Immature natural killer cell (primary cell): ENCODE results near the gene HOMER2. TPM values are rescaled to one million over a fixed set of nuclear protein-coding genes. Genes with fewer than 3 reads are reported as not detected.
"Not testable (repeated sequence)": the region's sequence is repeated elsewhere in the genome, so short reads cannot be mapped to it uniquely, and the experiment has no call there.

Experiments used
- DNase-seq, 3 donors: peaks; one replicate each; pipeline ENCODE4 v3.0.0; 2022; ENCODE audit warnings: mixed read lengths in 1 of 3
- H3K27ac Mint-ChIP-seq, 6 donors: one replicate each; pipeline ENCODE4 v1.8.0; 2020; ENCODE audit warnings: mixed read lengths in 6 of 6, mild to moderate bottlenecking in 5 of 6, inconsistent platforms in 4 of 6, moderate library complexity in 3 of 6
- H3K27me3 Mint-ChIP-seq, 3 donors: one replicate each; pipeline ENCODE4 v1.8.0; 2020 to 2021; ENCODE audit warnings: low read depth in 3 of 3, mild to moderate bottlenecking in 3 of 3, mixed read lengths in 3 of 3, moderate library complexity in 3 of 3, inconsistent platforms in 1 of 3
- H3K36me3 Mint-ChIP-seq, 3 donors: one replicate each; pipeline ENCODE4 v1.8.0; 2020; ENCODE audit warnings: mixed read lengths in 3 of 3, inconsistent platforms in 2 of 3, mild to moderate bottlenecking in 2 of 3
- H3K4me1 Mint-ChIP-seq, 2 donors: one replicate each; pipeline ENCODE4 v1.8.0; 2020; ENCODE audit warnings: inconsistent platforms in 2 of 2, mild to moderate bottlenecking in 2 of 2, mixed read lengths in 2 of 2, moderate library complexity in 1 of 2
- H3K4me3 Mint-ChIP-seq, 5 donors: one replicate each; pipeline ENCODE4 v1.8.0; 2020; ENCODE audit warnings: mild to moderate bottlenecking in 5 of 5, mixed read lengths in 5 of 5, inconsistent platforms in 3 of 5, moderate library complexity in 3 of 5
- H3K9me3 Mint-ChIP-seq, 6 donors: one replicate each; pipeline ENCODE4 v1.8.0; 2020; ENCODE audit warnings: mild to moderate bottlenecking in 6 of 6, mixed read lengths in 6 of 6, inconsistent platforms in 4 of 6, moderate library complexity in 3 of 6
- polyA plus RNA-seq, 3 donors: library from polyadenylated mRNA; unstranded; fragments of 300-500 nt; fragmentation: Illumina TruSeq; gene quantifications; one replicate each; pipeline ENCODE4 v1.2.3, GENCODE V29; 2021

HOMER2 gene
- polyA plus RNA-seq, 3 donors from 2014 or later: 3.4 to 3.5 TPM; not detected in 1

GRCh38 chr15:82893473-82893872 lies 59.0 kb downstream of the HOMER2 start:
- not testable (repeated sequence) for H3K9me3 Mint-ChIP-seq, H3K4me3 Mint-ChIP-seq, H3K36me3 Mint-ChIP-seq, H3K27me3 Mint-ChIP-seq, H3K4me1 Mint-ChIP-seq, DNase-seq, H3K27ac Mint-ChIP-seq

- Mint-ChIP-seq H3K4me3 (no peak overlapping the region), H3K36me3 (peaks cover 0 to 4% (median 0%) of the 10 kb centered on the region in 3 donors), H3K27ac (no peak overlapping the region), H3K9me3 (no peaks in the 10 kb centered on the region), H3K27me3 (peaks cover 0 to 2% (median 0%) of the 10 kb centered on the region in 3 donors), H3K4me1 (no peaks in the 10 kb centered on the region)
- DNase-seq: no peak
Observed at GRCh38 chr15:82892573-82892972, 59.9 kb downstream of the HOMER2 start.

GRCh38 chr15:82890995-82891390 lies 61.5 kb downstream of the HOMER2 start:
- Mint-ChIP-seq H3K9me3 (no peaks in the 10 kb centered on the region), H3K27me3 (peaks cover 0 to 2% (median 0%) of the 10 kb centered on the region in 3 donors), H3K36me3 (peaks cover 0 to 4% (median 0%) of the 10 kb centered on the region in 3 donors), H3K27ac (no peak overlapping the region), H3K4me1 (no peaks in the 10 kb centered on the region), H3K4me3 (no peak overlapping the region)
- no peak for DNase-seq

- no peaks in the 10 kb centered on the region for H3K9me3 Mint-ChIP-seq
- H3K36me3 Mint-ChIP-seq: peaks cover 0 to 3% (median 0%) of the 10 kb centered on the region in 3 donors
- no peak overlapping the region for H3K4me3 Mint-ChIP-seq
- H3K27ac Mint-ChIP-seq: no peak overlapping the region
- DNase-seq: no peak
- no peaks in the 10 kb centered on the region for H3K4me1 Mint-ChIP-seq
- H3K27me3 Mint-ChIP-seq: no peaks in the 10 kb centered on the region
Observed at GRCh38 chr15:82890338-82890994, 62.1 kb downstream of the HOMER2 start.

- H3K36me3 Mint-ChIP-seq: peaks cover 0 to 3% (median 0%) of the 10 kb centered on the region in 3 donors
- no peaks in the 10 kb centered on the region for H3K27me3 Mint-ChIP-seq
- no peak overlapping the region for H3K4me3 Mint-ChIP-seq
- H3K9me3 Mint-ChIP-seq: no peaks in the 10 kb centered on the region
- DNase-seq: no peak
- H3K4me1 Mint-ChIP-seq: no peaks in the 10 kb centered on the region
- H3K27ac Mint-ChIP-seq: no peak overlapping the region
Observed at GRCh38 chr15:82882273-82882928, 70.1 kb downstream of the HOMER2 start.

GRCh38 chr15:82881747-82882146 lies 70.8 kb downstream of the HOMER2 start:
- Mint-ChIP-seq H3K4me1 (no peaks in the 10 kb centered on the region), H3K9me3 (no peaks in the 10 kb centered on the region), H3K27me3 (peaks cover 0 to 2% (median 0%) of the 10 kb centered on the region in 3 donors), H3K36me3 (peaks cover 0 to 3% (median 0%) of the 10 kb centered on the region in 3 donors), H3K4me3 (no peak overlapping the region), H3K27ac (no peak overlapping the region)
- no peak for DNase-seq

- H3K27ac Mint-ChIP-seq: no peak overlapping the region
Observed at GRCh38 chr15:82880704-82881103, 71.8 kb downstream of the HOMER2 start.

GRCh38 chr15:82878325-82878724 lies 74.2 kb downstream of the HOMER2 start:
- Mint-ChIP-seq H3K36me3 (peaks cover 2 to 8% (median 3%) of the 10 kb centered on the region in 3 donors), H3K4me3 (no peak overlapping the region), H3K27me3 (peaks cover 0 to 2% (median 0%) of the 10 kb centered on the region in 3 donors), H3K9me3 (no peaks in the 10 kb centered on the region), H3K4me1 (no peaks in the 10 kb centered on the region), H3K27ac (no peak overlapping the region)
- no peak for DNase-seq

More at GRCh38 chr15:82880704-82881103, 71.8 kb downstream of the HOMER2 start:
- Mint-ChIP-seq H3K4me3 (no peak overlapping the region), H3K36me3 (peaks cover 0 to 3% (median 0%) of the 10 kb centered on the region in 3 donors), H3K9me3 (no peaks in the 10 kb centered on the region), H3K4me1 (no peaks in the 10 kb centered on the region), H3K27me3 (peaks cover 0 to 2% (median 0%) of the 10 kb centered on the region in 3 donors)
- no peak for DNase-seq

GRCh38 chr15:82877825-82878224 lies 74.7 kb downstream of the HOMER2 start:
- peaks cover 0 to 2% (median 0%) of the 10 kb centered on the region in 3 donors for H3K27me3 Mint-ChIP-seq
- no peaks in the 10 kb centered on the region for H3K4me1 Mint-ChIP-seq

GRCh38 chr15:82875411-82876003 lies 77.0 kb downstream of the HOMER2 start:
- H3K27ac Mint-ChIP-seq: no peak overlapping the region
- no peaks in the 10 kb centered on the region for H3K9me3 Mint-ChIP-seq
- H3K4me1 Mint-ChIP-seq: no peaks in the 10 kb centered on the region
- peaks cover 6 to 12% (median 7%) of the 10 kb centered on the region in 3 donors for H3K36me3 Mint-ChIP-seq
- peaks cover 0 to 2% (median 0%) of the 10 kb centered on the region in 3 donors for H3K27me3 Mint-ChIP-seq
- no peak for DNase-seq
- no peak overlapping the region for H3K4me3 Mint-ChIP-seq

More at GRCh38 chr15:82877825-82878224, 74.7 kb downstream of the HOMER2 start:
- Mint-ChIP-seq H3K27ac (no peak overlapping the region), H3K4me3 (no peak overlapping the region), H3K36me3 (peaks cover 6 to 8% (median 7%) of the 10 kb centered on the region in 3 donors), H3K9me3 (no peaks in the 10 kb centered on the region)
- no peak for DNase-seq

GRCh38 chr15:82874961-82875360 lies 77.6 kb downstream of the HOMER2 start:
- Mint-ChIP-seq H3K9me3 (no peaks in the 10 kb centered on the region), H3K27ac (no peak overlapping the region), H3K27me3 (peaks cover 0 to 2% (median 0%) of the 10 kb centered on the region in 3 donors), H3K4me1 (no peaks in the 10 kb centered on the region), H3K36me3 (peaks cover 6 to 9% (median 7%) of the 10 kb centered on the region in 3 donors), H3K4me3 (no peak overlapping the region)
- DNase-seq: no peak

GRCh38 chr15:82874267-82874666 lies 78.3 kb downstream of the HOMER2 start:
- Mint-ChIP-seq H3K9me3 (no peaks in the 10 kb centered on the region), H3K36me3 (peaks cover 6 to 9% (median 7%) of the 10 kb centered on the region in 3 donors), H3K27ac (no peak overlapping the region), H3K4me3 (no peak overlapping the region), H3K4me1 (no peaks in the 10 kb centered on the region), H3K27me3 (peaks cover 0 to 2% (median 0%) of the 10 kb centered on the region in 3 donors)
- no peak for DNase-seq

- DNase-seq: no peak
- H3K4me1 Mint-ChIP-seq: no peaks in the 10 kb centered on the region
- H3K36me3 Mint-ChIP-seq: peaks cover 6 to 9% (median 7%) of the 10 kb centered on the region in 3 donors
- no peak overlapping the region for H3K27ac Mint-ChIP-seq
- peaks cover 0 to 2% (median 2%) of the 10 kb centered on the region in 3 donors for H3K27me3 Mint-ChIP-seq
- no peak overlapping the region for H3K4me3 Mint-ChIP-seq
- no peaks in the 10 kb centered on the region for H3K9me3 Mint-ChIP-seq
Observed at GRCh38 chr15:82873000-82873680, 79.4 kb downstream of the HOMER2 start.
